Peyer's patch (tissue), 4 donors: ENCODE data around the gene CHN2.

ENCODE experiments used
- CTCF ChIP-seq, 6 experiments: fragments of 450-650 bp in 4 of 6; fragments of 200-600 bp in 2 of 6; sonication (generic) in 1 of 6; IDR thresholded peaks; one replicate each; pipeline ENCODE4 v1.5.1; 2017 to 2019; ENCODE audit warnings: antibody characterized with exemption in 6 of 6, mild to moderate bottlenecking in 3 of 6, moderate library complexity in 1 of 6
- POLR2A ChIP-seq, 2 donors: fragments of 450-650 bp; IDR thresholded peaks; one replicate each; pipeline ENCODE4 v1.5.1; 2017; ENCODE audit warnings: antibody characterized with exemption in 2 of 2, mild to moderate bottlenecking in 2 of 2, moderate library complexity in 2 of 2

GRCh38 chr7:29408841-29409243, 214.3 kb downstream of the CHN2 start:
- TF ChIP-seq CTCF (IDR thresholded peaks at IDR 0.05) (peak; percentile 75 to 97 (median 86)), POLR2A (IDR thresholded peaks at IDR 0.05) (no peak)
